Panc1 (cell line): ENCODE data around the gene NOLC1.

ENCODE experiments used
- CTCF ChIP-seq: fragments of 450-650 bp; IDR thresholded peaks from 2 replicates; pipeline ENCODE4 v1.5.1; 2017; ENCODE audit warnings: mild to moderate bottlenecking
- POLR2AphosphoS5 ChIP-seq: IDR thresholded peaks from 2 replicates; pipeline ENCODE4 v1.6.1; 2012; ENCODE audit warnings: mild to moderate bottlenecking, low read depth, low read length, moderate library complexity
- REST ChIP-seq, 2 experiments: IDR thresholded peaks; 2 replicates each; pipeline ENCODE4 v1.6.1; 2011 to 2012; ENCODE audit warnings: low read depth in 2 of 2, control low read depth in 1 of 2, low read length in 1 of 2, mild to moderate bottlenecking in 1 of 2, moderate library complexity in 1 of 2; ENCODE audit not compliant: insufficient read depth in 1 of 2

- no peak for TF ChIP-seq REST (IDR thresholded peaks at IDR 0.05; ENCODE audit: insufficient read depth in 1 of 2, low read depth in 2 of 2, low read length in 1 of 2)
- no peak for TF ChIP-seq CTCF
- no peak for TF ChIP-seq POLR2AphosphoS5
These were observed 7.6 kb downstream of the NOLC1 start for GRCh38 chr10:102159831-102160230.
